HG02943 (cell line): ENCODE measurements around the gene DYRK3.

Source experiments
- ATAC-seq: cut with Tn5 transposase; IDR thresholded peaks from one replicate; pipeline ENCODE4 v1.9.1; 2021; ENCODE audit warnings: mild to moderate bottlenecking, low read depth, moderate library complexity; ENCODE audit not compliant: unreplicated experiment

DYRK3 gene

DNA sequence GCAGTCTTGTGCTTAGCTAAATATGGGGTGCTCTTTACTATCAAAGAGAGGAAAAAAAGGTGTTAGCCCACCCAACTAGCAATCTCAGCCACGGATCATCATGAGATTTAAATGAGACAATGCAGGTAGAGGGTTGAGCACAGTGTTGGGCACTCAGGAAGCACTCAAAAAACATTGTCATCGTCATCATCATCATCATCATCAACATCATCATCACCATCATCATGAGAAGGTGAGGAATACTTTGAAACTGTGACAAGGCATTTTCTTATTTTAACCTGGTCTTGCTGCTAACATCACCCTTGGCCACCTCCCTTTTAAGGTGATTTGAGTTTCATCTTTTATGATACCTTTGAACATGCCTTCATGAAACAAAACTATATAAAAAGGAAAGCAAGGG is 46.0 kb downstream of the DYRK3 start:
- no peak for ATAC-seq

DNA sequence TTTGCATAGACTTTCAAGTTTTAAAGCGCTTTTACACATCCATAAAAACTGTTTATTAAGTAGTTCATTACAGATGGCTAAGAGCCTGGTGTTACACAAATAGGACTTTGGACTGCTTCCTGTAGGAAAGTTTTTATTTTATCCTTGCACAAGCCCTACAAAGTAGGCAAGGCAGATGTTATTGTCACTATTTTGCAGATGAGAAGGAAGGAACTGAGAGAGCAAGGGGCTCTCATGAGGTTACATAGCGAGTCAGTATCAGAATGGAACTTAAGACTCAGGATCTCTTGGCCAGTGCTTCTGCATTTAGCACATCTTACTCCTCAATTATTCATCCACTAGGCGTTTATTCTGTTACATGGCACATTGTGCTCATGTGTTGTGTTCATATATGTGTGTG is 46.8 kb downstream of the DYRK3 start:
- ATAC-seq, result no peak

DNA sequence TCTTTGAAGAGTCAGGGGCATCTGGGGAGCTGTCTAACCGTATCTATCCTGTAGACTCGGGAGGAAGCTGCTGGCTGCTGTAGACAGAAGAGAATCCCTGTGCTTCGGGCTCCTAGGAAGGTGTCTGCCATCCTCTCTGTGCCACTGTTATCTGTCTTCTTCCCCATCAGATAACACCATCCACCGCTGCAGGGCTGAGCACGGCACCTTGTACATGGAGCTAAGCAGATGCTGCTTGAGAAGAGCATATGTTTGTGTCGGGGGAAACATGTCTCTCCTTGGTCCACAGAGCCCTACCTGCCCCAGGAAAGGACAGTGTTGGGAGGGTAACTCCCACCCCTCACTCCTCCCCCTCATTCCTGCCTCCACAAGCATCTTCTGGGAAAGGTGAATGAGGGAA is 48.0 kb downstream of the DYRK3 start:
- no peak for ATAC-seq

DNA sequence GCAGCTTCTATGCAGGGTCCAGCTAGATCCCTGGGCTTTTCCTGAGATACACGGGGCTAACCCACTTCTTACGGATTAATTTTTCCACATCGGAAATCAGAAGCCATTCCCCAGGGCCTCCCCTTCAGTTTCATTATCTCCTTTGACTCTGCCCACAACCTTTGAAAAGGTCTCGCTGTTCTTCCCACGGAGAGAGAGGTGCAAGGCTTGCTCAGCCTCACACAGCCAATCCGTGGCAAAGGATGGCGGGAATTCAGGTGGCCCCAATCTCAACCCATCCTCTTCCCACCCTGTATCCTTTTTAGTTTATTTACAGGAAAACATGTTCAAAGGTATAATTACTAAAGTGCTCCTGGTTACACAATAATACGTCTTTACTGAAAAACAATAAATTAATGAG is 48.7 kb downstream of the DYRK3 start:
- no peak for ATAC-seq

DNA sequence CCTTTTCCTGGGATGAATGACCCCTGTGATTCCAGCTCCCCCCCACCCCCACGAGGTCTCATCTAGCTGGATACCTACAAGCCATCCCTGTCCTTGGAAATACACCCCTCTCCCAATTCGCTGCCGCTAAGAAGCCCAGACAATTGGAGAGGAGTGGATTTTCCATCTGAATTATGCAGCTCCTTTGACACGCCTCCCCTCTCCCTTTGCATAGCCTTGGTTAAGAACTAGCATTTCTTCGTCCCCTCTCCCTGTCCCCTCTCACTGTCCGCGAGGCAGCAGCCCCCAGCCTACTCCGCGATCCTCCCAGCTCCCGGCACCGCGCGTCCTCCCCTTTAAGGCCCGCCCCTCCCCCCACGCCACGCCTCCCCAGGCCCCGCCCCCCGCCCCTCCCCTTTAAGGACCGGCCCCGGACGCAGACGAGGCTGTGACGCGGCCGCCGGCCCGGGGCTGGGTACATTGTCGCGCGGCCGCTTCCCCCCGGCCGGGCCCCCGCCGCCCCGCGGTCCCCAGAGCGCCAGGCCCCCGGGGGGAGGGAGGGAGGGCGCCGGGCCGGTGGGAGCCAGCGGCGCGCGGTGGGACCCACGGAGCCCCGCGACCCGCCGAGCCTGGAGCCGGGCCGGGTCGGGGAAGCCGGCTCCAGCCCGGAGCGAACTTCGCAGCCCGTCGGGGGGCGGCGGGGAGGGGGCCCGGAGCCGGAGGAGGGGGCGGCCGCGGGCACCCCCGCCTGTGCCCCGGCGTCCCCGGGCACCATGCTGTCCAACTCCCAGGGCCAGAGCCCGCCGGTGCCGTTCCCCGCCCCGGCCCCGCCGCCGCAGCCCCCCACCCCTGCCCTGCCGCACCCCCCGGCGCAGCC is 49.4 kb downstream of the DYRK3 start, which contains the start of gene MAPKAPK2:
Gene MAPKAPK2 (plus strand): TSS at position 428 of the 856 bp plus-strand sequence. CDS start 325 bp downstream, at position 753.
- ATAC-seq, result no peak

DNA sequence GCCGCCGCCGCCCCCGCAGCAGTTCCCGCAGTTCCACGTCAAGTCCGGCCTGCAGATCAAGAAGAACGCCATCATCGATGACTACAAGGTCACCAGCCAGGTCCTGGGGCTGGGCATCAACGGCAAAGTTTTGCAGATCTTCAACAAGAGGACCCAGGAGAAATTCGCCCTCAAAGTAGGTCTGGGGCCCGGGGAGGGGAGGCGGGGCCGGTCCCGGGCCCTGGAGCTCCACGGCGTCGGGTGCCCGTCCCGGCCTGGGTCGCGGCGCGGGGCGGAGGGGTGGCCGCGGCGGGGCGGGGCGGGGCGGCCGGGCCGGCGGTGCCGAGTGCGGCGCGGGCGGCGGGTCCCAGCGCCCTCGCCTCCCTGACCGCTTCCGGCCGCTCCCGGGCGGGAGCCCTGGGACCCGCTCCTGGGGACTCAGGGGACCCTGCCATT is 50.0 kb downstream of the DYRK3 start:
- no peak for ATAC-seq

DNA sequence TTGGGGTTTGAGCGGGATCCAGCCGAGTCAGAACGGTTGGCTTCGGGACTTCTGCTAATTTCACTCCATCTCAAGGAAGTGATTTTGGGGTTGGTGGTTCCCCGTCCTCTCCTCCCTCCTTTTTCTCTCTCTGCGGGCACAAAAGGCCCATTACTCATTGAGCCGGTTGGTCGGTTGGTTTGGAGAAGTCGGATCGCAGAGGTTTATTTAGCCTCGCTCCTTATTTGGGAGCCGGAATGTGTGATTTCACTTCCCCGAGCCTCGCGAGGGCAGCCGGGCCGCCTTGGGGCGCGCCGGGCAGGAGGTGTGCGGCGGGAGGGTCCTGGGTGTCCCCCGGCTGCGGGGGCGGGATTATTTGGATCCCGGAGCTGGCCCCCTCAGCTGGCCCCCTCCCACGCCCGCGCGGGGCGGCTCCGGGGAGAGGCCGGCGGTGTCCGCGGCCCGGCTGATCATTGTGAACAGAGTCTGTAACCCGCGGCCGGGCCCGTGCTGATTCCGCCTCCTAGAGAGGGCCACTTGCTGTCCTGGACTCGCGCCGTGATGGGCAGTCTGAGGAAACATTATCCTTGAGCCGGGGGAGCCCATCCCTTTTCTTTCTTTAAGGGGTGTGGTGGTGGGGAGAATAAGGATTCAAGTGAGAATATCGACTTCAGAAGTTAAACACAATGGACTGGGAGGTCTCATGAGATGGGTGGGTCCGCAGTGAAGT is 50.6 kb downstream of the DYRK3 start:
- ATAC-seq, result no peak

DNA sequence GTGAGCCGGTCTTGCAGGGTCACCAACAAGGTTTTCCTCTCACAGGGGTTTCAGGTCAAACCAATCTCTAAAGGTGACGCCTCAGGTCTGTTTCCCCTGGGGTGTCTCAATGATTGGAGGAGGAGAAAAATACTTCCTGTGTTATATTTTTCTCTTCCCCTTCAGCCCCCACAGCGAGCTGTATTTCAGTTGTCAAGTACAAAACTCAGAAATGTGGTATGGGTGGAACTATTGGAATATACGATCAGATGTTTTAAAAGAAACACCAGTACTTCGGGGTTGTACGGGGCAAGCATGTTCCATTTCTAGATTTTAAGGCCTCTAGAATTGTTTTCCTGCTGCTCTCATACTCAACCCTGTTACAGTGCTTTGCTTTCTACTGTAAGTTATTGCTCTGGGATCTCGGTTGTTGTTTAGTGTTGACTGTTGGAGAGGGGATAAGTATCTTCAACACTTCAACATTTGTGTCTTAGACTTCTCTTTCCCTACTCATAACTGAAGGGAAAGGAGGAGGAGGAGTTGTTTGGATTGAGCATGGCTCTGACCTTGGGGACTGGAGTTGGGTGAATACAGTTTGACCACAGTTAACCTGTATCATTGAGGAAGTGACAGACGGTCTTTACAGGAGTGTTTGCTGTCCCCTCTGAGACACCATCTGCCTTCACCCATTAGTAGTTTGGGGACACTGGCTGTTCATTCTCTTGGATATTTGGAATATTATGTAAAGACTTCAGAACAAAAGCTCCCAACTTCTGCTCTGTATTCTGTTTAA is 51.3 kb downstream of the DYRK3 start:
- no peak for ATAC-seq

DNA sequence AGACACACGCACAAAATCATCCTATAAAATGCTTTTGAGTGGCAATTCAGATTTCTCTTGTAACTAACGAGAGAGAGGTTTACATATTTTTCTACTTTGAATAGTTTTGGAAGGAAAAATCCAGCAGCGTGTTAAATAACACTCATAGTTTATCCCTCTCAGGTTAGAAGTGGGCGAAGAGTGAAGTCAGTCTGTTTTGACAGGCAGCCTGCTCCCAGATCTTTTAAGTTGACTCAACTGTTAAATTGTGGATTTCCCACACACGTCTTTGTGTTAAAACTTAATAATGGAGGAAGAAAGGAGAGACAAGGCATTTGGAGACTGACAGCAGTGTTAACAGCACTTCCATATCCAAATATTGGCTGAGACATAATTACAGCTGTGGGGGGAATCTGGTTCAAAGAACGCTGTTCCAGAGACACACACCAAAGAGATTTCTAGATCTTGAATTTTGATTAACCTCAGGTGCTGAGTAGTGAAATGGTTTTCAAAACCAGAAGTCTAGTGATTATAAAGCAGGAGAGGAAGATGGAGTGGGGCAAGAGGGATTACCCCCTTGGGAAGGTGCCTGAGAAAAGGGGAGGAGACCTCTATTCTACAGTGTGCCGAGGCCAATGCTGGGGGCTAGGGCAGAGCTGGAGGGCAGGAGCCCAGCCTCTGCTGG is 52.0 kb downstream of the DYRK3 start:
- ATAC-seq, result no peak

DNA sequence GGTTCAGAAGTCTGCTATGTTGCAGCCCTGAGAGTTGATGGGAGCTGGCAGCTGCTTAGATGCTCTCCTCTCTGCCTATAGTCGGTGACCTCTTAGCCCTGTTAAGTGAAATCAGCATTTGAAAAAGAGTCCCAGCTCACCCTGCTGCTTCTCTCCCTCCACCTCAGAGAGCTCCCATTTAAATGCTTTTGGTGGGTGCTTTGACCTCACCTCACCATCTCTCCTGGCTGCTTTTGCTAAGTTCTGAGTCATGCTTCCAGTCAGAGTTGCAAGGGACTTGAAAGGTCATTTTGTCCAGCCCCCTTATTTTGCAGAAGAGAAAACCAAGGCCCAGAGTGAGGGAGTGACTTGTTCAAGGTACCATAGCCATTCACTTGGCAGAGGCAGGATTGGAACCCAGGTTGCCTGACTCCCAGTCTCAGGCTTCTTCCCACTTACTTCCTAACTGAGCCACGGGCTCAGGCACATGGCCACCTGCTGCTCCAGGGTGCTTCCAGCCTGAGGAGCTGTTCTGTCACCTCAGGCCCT is 52.6 kb downstream of the DYRK3 start:
- ATAC-seq, result no peak

DNA sequence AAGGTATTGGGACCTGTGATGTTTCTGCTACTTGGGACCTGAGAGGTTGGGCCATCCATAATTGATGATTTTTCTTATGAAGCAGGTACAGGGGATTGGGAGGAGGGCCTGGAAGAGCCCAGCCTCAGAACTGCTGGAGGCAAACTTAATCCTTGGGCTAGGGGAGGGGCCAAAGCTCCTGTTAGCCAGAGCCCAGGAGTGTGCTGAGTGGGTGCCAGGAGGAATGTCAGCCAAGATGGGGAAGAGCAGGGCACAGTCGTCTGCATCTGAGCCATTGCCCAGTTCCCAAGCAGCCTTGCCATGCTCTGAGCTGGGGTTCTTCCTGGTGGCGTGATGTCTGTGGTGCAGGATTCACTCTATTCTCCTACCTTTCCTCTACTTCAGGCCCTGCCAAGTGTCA is 55.2 kb downstream of the DYRK3 start:
- ATAC-seq, result no peak

DNA sequence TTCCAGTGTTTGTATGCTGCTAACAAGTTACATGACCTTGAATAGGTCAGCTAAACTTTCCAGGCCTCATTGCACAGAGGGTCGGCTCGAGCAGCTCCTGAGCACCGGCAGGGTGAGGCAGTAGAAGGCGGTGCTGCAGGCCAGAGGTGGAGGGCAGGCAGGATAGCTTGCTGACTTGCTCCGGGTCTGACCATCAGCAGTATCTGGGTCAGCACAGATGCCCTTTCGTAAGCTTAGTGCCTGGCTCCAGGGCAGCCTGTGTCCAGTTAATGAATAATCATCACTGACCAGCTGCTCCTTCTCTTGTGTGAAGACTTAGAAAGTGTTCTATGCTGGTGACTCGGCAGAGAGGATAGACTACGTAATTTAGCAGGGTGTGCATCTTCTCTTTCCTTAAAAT is 56.3 kb downstream of the DYRK3 start:
- no peak for ATAC-seq

DNA sequence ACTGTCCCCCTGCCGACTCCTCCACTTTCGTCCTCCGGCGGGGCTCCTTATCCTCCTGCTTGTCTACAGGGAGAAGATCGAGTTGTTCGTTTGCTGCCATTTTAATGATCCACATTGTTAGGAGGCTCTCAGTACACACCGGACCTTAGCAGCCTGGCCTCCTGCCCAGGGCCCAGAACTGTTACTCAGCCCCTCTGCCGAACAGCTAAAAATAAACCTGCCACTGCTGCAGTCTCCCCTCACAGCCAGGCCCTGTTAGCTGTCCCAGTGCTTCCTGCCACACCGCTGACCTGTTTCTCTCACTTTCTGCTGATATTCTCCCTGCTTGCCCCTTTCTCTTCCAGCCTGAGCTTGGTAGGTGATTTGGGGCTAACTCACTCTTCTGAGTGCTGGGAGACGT is 57.7 kb downstream of the DYRK3 start:
- no peak for ATAC-seq

DNA sequence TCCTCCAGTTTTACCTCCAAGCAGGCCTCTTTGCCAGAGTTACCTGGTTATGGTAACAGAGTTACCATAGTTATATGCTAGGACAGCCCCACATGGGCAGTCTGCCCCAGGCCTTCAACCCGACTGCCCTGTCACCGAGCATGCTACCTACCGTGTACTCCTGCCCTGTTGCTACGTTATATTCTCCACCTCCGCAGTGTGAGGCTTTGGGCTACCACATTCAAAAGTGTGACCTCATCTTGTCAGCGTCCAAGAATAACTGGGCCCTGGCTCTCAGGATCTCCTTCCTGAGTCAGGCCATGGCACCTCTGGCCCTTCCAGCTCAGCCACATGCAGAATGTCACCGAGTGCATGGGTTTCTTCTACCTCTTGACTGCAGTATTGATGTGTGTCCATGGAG is 58.3 kb downstream of the DYRK3 start:
- ATAC-seq, result no peak

DNA sequence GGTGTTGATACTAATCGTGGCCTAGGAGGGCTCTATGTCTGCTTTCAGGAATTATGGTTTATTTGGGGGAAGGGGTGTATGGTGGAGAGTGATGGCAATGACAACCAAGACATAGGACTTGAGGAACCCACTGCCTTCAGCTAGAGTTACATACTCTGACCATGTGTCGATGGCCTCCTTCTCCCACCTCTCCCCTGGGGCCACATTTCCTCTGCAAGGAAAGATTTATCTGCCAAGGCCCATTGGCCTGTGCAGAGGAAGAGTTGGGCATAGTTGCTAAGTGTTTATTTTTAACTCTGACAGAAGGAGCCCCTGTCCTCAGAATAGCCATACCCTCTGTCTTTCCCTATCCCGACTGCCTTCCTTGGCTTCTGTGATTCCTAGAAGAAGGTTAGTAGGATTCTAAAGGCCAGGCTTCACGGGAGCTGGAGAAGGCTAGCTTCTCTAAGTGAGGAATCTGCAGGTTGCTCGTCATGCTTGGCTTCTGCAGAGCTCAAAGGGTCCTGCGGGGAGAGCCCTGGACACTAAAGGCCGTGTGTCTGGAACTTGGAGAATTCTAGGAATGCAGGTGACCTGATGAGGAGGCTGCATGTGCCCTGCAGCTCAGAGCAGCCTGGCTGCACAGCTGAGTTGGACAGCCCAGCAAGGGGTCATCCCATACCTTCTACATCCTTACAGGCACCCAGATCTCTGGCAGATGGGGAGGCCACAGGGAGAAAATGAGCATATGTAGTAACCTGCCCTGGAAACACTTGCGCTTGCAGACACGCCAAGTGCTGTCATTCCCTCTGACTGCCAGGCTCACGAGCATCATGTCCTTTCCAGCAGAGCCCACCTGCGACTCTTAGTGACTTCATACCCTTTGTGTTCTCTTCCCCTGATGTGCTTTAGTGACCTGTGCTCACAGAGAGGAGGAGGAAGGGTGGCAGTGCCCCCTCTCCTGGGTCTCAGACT is 59.1 kb downstream of the DYRK3 start:
- no peak for ATAC-seq

DNA sequence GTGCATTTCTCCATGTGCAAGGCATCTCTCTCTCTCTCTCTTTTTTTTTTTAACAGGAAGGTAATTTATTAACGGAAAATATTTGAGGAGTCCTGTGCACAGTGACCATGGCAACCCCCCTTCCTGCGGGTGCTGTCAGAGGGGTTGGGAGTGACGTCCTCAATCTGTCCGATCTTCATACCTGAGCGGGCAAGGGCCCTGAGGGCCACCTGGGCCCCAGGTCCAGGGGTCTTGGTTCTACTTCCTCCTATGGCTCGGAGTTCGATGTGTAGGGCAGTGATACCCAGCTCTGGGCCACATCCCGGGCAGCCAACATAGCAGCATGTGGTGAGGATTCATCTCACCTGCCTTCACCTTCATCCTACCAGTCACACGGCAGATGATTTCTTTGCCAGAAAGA is 60.4 kb downstream of the DYRK3 start:
- ATAC-seq, result no peak

DNA sequence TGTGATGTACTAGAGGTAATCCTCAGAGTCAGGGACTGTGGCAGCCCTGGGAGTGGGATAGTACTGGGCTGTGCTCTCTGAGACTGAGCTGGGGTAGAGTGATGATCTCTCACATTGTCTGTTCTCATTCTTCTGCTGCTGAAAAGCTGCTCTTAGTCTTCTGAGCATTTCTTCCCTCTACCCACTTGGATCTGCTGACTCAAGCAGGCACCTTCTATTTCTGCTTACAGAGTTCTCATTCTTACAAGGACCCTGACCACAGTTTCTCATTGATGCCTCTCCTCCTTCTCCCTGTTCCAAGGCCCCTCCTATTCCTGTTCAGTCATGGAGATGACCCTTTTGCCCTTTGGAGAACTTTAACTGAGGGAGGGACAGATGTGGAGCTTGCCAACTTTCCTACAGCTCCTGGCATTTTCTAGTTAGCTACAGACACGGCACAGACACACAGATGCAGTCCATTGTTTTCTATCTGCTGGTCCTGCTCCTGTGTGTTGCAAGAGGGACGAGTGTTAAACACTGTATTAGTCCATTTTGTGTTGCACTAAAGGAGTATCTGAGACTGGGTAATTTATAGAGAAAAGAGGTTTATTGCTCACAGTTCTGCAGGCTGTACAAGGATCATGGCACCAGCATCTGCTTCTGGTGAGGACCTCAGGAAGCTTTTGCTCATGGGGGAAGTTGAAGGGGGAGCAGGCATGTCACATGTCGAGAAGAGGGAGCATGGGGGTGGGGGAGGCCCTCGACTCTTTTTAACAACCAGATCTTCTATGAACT is 61.7 kb downstream of the DYRK3 start:
- ATAC-seq, result no peak

DNA sequence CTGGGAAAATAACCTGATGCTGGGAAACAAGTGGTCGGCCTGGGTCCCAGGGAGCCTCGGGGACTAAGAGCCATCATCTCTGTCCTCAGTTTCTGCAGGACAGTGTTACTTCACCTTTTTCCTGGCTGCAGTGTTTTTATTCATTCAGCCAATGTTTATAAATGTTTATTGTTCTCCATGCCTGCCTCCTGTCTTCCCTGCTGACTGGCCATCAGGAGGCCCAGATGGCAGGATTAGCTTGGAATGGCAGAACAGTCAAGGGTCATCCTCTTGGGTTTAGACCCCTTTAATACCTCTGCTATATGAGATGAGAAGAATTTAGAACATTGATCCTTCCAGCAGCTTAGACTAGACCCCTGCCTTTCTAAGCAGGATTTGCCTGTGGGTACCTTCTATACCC is 62.7 kb downstream of the DYRK3 start:
- ATAC-seq, result no peak
